SK-N-SH (cell line): ENCODE measurements around the gene SUPT20H. TPM values are rescaled to one million over a fixed set of nuclear protein-coding genes. Genes with fewer than 3 reads are reported as not detected.

Experiments
- CTCF ChIA-PET: fragments of 300-600, 350-600 bp; formaldehyde crosslinking; extraction: SDS; loops from one replicate; lab custom pipeline; 2021; lab: Yijun Ruan, JAX
- POLR2A ChIA-PET: fragments of 350-600 bp; sonication (Branson Sonifier 250); formaldehyde crosslinking; extraction: SDS; loops from one replicate; lab custom pipeline; 2020; ENCODE audit warnings: antibody characterized with exemption, inconsistent platforms; lab: Yijun Ruan, JAX
- DNase-seq: peaks from one replicate; pipeline ENCODE4 v3.0.0; 2012
- H2AFZ ChIP-seq: fragments of 200-600 bp; sonication (generic); 2 replicates; pipeline ENCODE4 v1.8.1; 2016; ENCODE audit warnings: antibody characterized with exemption, mild to moderate bottlenecking, low read depth
- H3F3A ChIP-seq: fragments of 200-600 bp; sonication (generic); replicated peaks from 2 replicates; pipeline ENCODE3; 2016; ENCODE audit warnings: antibody characterized with exemption, mild to moderate bottlenecking; ENCODE audit not compliant: insufficient read depth
- H3K27ac ChIP-seq, 2 experiments: fragments of 200-500 bp in 1 of 2; fragments of 200-600 bp in 1 of 2; sonication (Bioruptor generic) in 1 of 2; sonication (generic), shearing (Covaris generic) in 1 of 2; 2 replicates each; pipeline versions ENCODE4 v1.5.1 to v1.6.1; 2014 to 2016; ENCODE audit warnings: low read depth in 2 of 2, inconsistent platforms in 1 of 2, low read length in 1 of 2, mild to moderate bottlenecking in 1 of 2, mixed read lengths in 1 of 2
- H3K27me3 ChIP-seq: fragments of 200-600 bp; sonication (generic), shearing (Covaris generic); 2 replicates; pipeline ENCODE4 v1.6.1; 2016; ENCODE audit warnings: mixed run types; ENCODE audit not compliant: insufficient read depth
- H3K36me3 ChIP-seq, 2 experiments: fragments of 200-500 bp in 1 of 2; fragments of 200-600 bp in 1 of 2; sonication (Bioruptor generic) in 1 of 2; sonication (generic) in 1 of 2; replicated peaks in 1 of 2; 2 replicates each; pipeline versions ENCODE3 to v1.5.1; 2014 to 2016; ENCODE audit warnings: low read length in 1 of 2, mild to moderate bottlenecking in 1 of 2; ENCODE audit not compliant: insufficient read depth in 2 of 2, control insufficient read depth in 1 of 2
- H3K4me1 ChIP-seq, 2 experiments: fragments of 200-500 bp in 1 of 2; fragments of 200-600 bp in 1 of 2; sonication (Bioruptor generic) in 1 of 2; sonication (generic), shearing (Covaris generic) in 1 of 2; 2 replicates each; pipeline versions ENCODE4 v1.5.1 to v1.6.1; 2014 to 2016; ENCODE audit warnings: low read depth in 1 of 2, low read length in 1 of 2, mixed run types in 1 of 2; ENCODE audit not compliant: insufficient read depth in 2 of 2, control insufficient read depth in 1 of 2
- H3K4me2 ChIP-seq: fragments of 200-600 bp; sonication (generic), shearing (Covaris generic); 2 replicates; pipeline ENCODE4 v1.6.1; 2017; ENCODE audit warnings: mixed run types
- H3K4me3 ChIP-seq, 2 experiments: fragments of 200-500 bp in 1 of 2; fragments of 200-600 bp in 1 of 2; sonication (Bioruptor generic) in 1 of 2; sonication (generic), shearing (Covaris generic) in 1 of 2; 2 replicates each; pipeline versions ENCODE4 v1.5.1 to v1.8.1; 2014 to 2016; ENCODE audit warnings: low read depth in 2 of 2, inconsistent platforms in 1 of 2, low read length in 1 of 2, mild to moderate bottlenecking in 1 of 2, mixed read lengths in 1 of 2, moderate library complexity in 1 of 2
- H3K79me2 ChIP-seq: fragments of 200-600 bp; sonication (generic); 2 replicates; pipeline ENCODE4 v1.8.1; 2017; ENCODE audit warnings: mild to moderate bottlenecking; ENCODE audit not compliant: insufficient read depth
- H3K9ac ChIP-seq: fragments of 200-600 bp; sonication (generic); 2 replicates; pipeline ENCODE4 v1.6.1; 2017; ENCODE audit warnings: mixed run types
- H3K9me2 ChIP-seq: fragments of 200-600 bp; sonication (generic); 2 replicates; pipeline ENCODE4 v1.6.1; 2017; ENCODE audit warnings: mixed run types
- H3K9me3 ChIP-seq: fragments of 200-600 bp; sonication (generic); 2 replicates; pipeline ENCODE4 v1.6.1; 2017; ENCODE audit warnings: mixed run types, mild to moderate bottlenecking, moderate library complexity
- H4K20me1 ChIP-seq: fragments of 200-600 bp; sonication (generic); 2 replicates; pipeline ENCODE4 v1.6.1; 2017; ENCODE audit warnings: mild to moderate bottlenecking, mixed run types; ENCODE audit not compliant: insufficient read depth
- CTCF ChIP-seq: fragments of 200-600 bp; sonication (generic); IDR thresholded peaks from 2 replicates; pipeline ENCODE4 v1.6.1; 2017; ENCODE audit warnings: antibody characterized with exemption, mild to moderate bottlenecking, moderate library complexity
- EZH2phosphoT487 ChIP-seq: fragments of 200-600 bp; sonication (generic); IDR thresholded peaks from 2 replicates; pipeline ENCODE4 v1.6.1; 2017; ENCODE audit warnings: low read depth, mixed run types, mild to moderate bottlenecking, antibody characterized with exemption, moderate library complexity, borderline replicate concordance
- FOSL2 ChIP-seq: IDR thresholded peaks from 2 replicates; pipeline ENCODE4 v1.4.0; 2012; ENCODE audit warnings: low read depth, mild to moderate bottlenecking, moderate library complexity, borderline replicate concordance
- FOXJ3 ChIP-seq: sonication (generic); formaldehyde crosslinking; IDR thresholded peaks from 2 replicates; pipeline ENCODE4 v1.5.1; 2020; ENCODE audit warnings: mild to moderate bottlenecking, missing genetic modification reagents
- GABPA ChIP-seq: IDR thresholded peaks from 2 replicates; pipeline ENCODE4 v1.4.0; 2012; ENCODE audit warnings: low read depth, mild to moderate bottlenecking
- IRF3 ChIP-seq: fragments of 150-350 bp; IDR thresholded peaks from 2 replicates; pipeline ENCODE4 v1.6.1; 2016; ENCODE audit warnings: mild to moderate bottlenecking, low read depth, low read length
- MEF2A ChIP-seq: IDR thresholded peaks from 2 replicates; pipeline ENCODE4 v1.4.0; 2012; ENCODE audit warnings: low read depth, borderline replicate concordance
- NRF1 ChIP-seq: IDR thresholded peaks from 2 replicates; pipeline ENCODE4 v1.6.1; 2012; ENCODE audit warnings: low read depth, mild to moderate bottlenecking, low read length
- PBX3 ChIP-seq: IDR thresholded peaks from 2 replicates; pipeline ENCODE4; 2012
- RAD21 ChIP-seq: IDR thresholded peaks from 2 replicates; pipeline ENCODE4 v1.6.1; 2012; ENCODE audit warnings: mild to moderate bottlenecking, low read length
- RCOR1 ChIP-seq: fragments of 150-350 bp; IDR thresholded peaks from 2 replicates; pipeline ENCODE4 v1.6.1; 2017; ENCODE audit warnings: antibody characterized with exemption, low read length
- RFX5 ChIP-seq: IDR thresholded peaks from 2 replicates; pipeline ENCODE4 v1.6.1; 2012; ENCODE audit warnings: mild to moderate bottlenecking, improper control_type of control experiment, low read length
- RXRA ChIP-seq: IDR thresholded peaks from 2 replicates; pipeline ENCODE4 v1.4.0; 2012; ENCODE audit warnings: low read depth, mild to moderate bottlenecking, borderline replicate concordance
- SIN3A ChIP-seq: IDR thresholded peaks from 2 replicates; pipeline ENCODE4 v1.6.1; 2012; ENCODE audit warnings: low read depth, mild to moderate bottlenecking, low read length, moderate library complexity, borderline replicate concordance
- SMC3 ChIP-seq: IDR thresholded peaks from 2 replicates; pipeline ENCODE4 v1.6.1; 2012; ENCODE audit warnings: low read depth, low read length, improper control_type of control experiment
- TAF1 ChIP-seq: IDR thresholded peaks from 2 replicates; pipeline ENCODE4 v1.6.1; 2012; ENCODE audit warnings: low read depth, mild to moderate bottlenecking, low read length, moderate library complexity, borderline replicate concordance
- TCF12 ChIP-seq: IDR thresholded peaks from 2 replicates; pipeline ENCODE4 v1.4.0; 2012
- TEAD4 ChIP-seq: IDR thresholded peaks from 2 replicates; pipeline ENCODE4 v1.4.0; 2012; ENCODE audit warnings: mild to moderate bottlenecking, borderline replicate concordance; ENCODE audit not compliant: insufficient read depth
- USF2 ChIP-seq: fragments of 150-350 bp; IDR thresholded peaks from 2 replicates; pipeline ENCODE4 v1.6.1; 2017; ENCODE audit warnings: antibody characterized with exemption, low read length, low read depth, borderline replicate concordance
- ZBTB33 ChIP-seq: IDR thresholded peaks from 2 replicates; pipeline ENCODE4 v1.4.0; 2012; ENCODE audit warnings: low read depth, borderline replicate concordance
- WGBS: methylation state at CpG from one replicate; pipeline ENCODE4 v1.1.6; 2017; ENCODE audit warnings: low lambda C conversion rate; 5-methylcytosine and 5-hydroxymethylcytosine counted together
- polyA plus RNA-seq, 3 experiments: library from polyadenylated mRNA; depleted of rRNA; stranded (reverse); fragments of >200 nt; gene quantifications; 2 replicates each; pipeline ENCODE4 v1.2.3, GENCODE V29; 2012

Gene SUPT20H
- polyA plus RNA-seq, 1 of the 3 experiments (the other 2 are of a cell fraction): 39.4 TPM

- POLR2A ChIA-PET: no interaction called here
- Histone ChIP-seq H3K27me3 (no peaks in the 10 kb centered on the region), H3K9me2 (no peaks in the 10 kb centered on the region)
- TF ChIP-seq RAD21 (no peak), RCOR1 (no peak), RFX5 (no peak), TCF12 (no peak), SMC3 (no peak), FOXJ3 (CRISPR knock-in tag) (no peak), TAF1 (no peak), GABPA (no peak), SIN3A (no peak), RXRA (no peak)
- TF ChIP-seq, all 33 proteins: peak for 0
- H3K4me3 ChIP-seq: no peak overlapping the region
- H3K4me1 ChIP-seq: no peaks in the 10 kb centered on the region; a peak in 1 of 4 replicates
- no peak overlapping the region; a peak in 1 of 4 replicates for H3K27ac ChIP-seq
- CTCF ChIA-PET: interaction anchor here (0.8 to 4.6 kb wide), 4 partner anchors 11 to 591 kb away, joined by 3 to 26 read pairs (median 4); partner anchors contain the start of genes ALG5 and EXOSC8
- no peaks in the 10 kb centered on the region for H3K9me3 ChIP-seq
- H3K9ac ChIP-seq: no peak overlapping the region
- peaks cover 33% of the 10 kb centered on the region for H3K79me2 ChIP-seq
- H3F3A ChIP-seq: peaks cover 33% of the 10 kb centered on the region
- 96% methylated on average over 1 of the region's 1 CpG for WGBS
- H2AFZ ChIP-seq: no peak overlapping the region
- no peak overlapping the region for H3K4me2 ChIP-seq
- peaks cover 95 to 98% of the 10 kb centered on the region in 2 experiments for H3K36me3 ChIP-seq
- H4K20me1 ChIP-seq: no peaks in the 10 kb centered on the region
- DNase-seq: no peak
Measured at GRCh38 chr13:37011002-37011401, 48.5 kb downstream of the SUPT20H start.

- no peak overlapping the region for H3K4me3 ChIP-seq
- no peaks in the 10 kb centered on the region for H3K27me3 ChIP-seq
- H4K20me1 ChIP-seq: no peaks in the 10 kb centered on the region
- no peak overlapping the region for H2AFZ ChIP-seq
- CTCF ChIA-PET: interaction anchor here (1.0 to 4.6 kb wide), 3 partner anchors 10 to 590 kb away, joined by 3 to 26 read pairs (median 6); partner anchors contain the start of genes ALG5 and EXOSC8
- H3K4me1 ChIP-seq: no peaks in the 10 kb centered on the region; a peak in 1 of 4 replicates
- H3K9me2 ChIP-seq: no peaks in the 10 kb centered on the region
- no peak overlapping the region for H3K4me2 ChIP-seq
- H3K9ac ChIP-seq: no peak overlapping the region
- no peaks in the 10 kb centered on the region for H3K9me3 ChIP-seq
- peaks cover 29% of the 10 kb centered on the region for H3K79me2 ChIP-seq
- peaks cover 34% of the 10 kb centered on the region for H3F3A ChIP-seq
- 100% methylated on average over 1 of the region's 1 CpG for WGBS
- H3K27ac ChIP-seq: no peak overlapping the region
- POLR2A ChIA-PET: no interaction called here
- DNase-seq: no peak
- peaks cover 94 to 97% of the 10 kb centered on the region in 2 experiments for H3K36me3 ChIP-seq
- TF ChIP-seq SIN3A: no peak
- no peak for TF ChIP-seq TAF1
- no peak for TF ChIP-seq NRF1
- no peak for TF ChIP-seq MEF2A
- no peak for TF ChIP-seq RFX5
- TF ChIP-seq TEAD4: no peak
- TF ChIP-seq IRF3: no peak
- no peak for TF ChIP-seq CTCF
- TF ChIP-seq USF2: no peak
- no peak for TF ChIP-seq FOSL2
- TF ChIP-seq RAD21: no peak
- TF ChIP-seq PBX3: no peak
- TF ChIP-seq ZBTB33: no peak
- no peak for TF ChIP-seq RXRA
- no peak for TF ChIP-seq EZH2phosphoT487
- no peak for TF ChIP-seq TCF12
Measured at GRCh38 chr13:37010424-37010823, 49.1 kb downstream of the SUPT20H start.
